Measurements from ENCODE around the gene TM9SF2. TPM values are rescaled to one million over a fixed set of nuclear protein-coding genes. Genes with fewer than 3 reads are reported as not detected.

The TM9SF2 gene
- total RNA-seq, 2 experiments from 2014 or later: 37.2 to 38.2 TPM

DNA sequence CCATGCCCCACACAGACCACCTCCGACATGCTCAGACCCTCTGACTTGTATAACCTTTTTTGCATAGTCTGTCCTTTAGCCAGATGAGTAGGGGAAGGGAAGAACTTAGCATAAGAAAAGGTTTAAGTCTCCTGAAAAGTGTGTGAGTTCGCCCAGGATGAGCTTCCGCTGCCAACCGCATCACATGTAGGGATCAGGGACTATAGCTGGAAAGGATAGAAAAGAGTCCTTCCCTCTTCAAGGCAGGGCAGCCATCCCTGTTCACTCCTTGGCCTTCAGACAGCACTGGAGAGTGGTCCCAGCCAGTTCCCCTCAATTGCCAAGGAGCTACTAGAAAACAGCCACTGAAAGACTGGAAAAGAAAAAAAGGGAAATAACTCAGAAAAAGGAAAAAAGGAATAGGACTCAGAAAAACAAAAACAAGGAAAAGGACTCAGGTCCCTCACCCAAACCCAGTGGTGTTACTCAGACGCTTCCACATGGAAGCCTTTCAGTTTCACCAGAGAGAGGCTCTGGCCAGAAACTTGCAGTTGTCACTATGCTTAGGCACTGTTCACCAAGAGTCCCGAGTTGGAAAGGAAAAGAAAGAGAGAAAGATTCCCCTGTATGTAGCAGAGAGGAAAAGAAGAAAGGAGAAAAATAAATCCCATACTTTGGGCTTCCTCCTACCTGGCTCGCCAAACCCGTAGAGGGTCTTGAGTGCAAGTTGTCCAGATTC is 5.6 kb upstream of the TM9SF2 start:
- CTCF ChIA-PET: interaction anchor here (1.4 kb wide), 1 partner anchor 59 kb away, joined by 4 read pairs; no protein-coding TSS in a partner anchor
- Histone ChIP-seq H3K4me1 (ENCODE audit: insufficient read depth, low read length) (peaks cover 60% of the 10 kb centered on the region), H3K36me3 (ENCODE audit: insufficient read depth, low read length) (no peaks in the 10 kb centered on the region), H3K9me3 (ENCODE audit: control insufficient read depth in 1 of 2, insufficient read depth in 1 of 2, low read length in 2 of 2) (peaks cover 0 to 3% of the 10 kb centered on the region in 2 experiments), H3K27me3 (ENCODE audit: control insufficient read depth in 1 of 2, insufficient read depth in 2 of 2, low read length in 2 of 2) (no peaks in the 10 kb centered on the region), H3K4me3 (ENCODE audit: low read length) (peak overlapping the region; percentile 63), H3K27ac (ENCODE audit: low read depth in 1 of 2, low read length in 2 of 2) (peak overlapping the region; percentile 58 to 80)
- intact Hi-C loops (cut with DNase I, micrococcal nuclease): loop anchor here (5.0 to 10.0 kb wide), 5 partner anchors 223 to 499 kb away; partner anchors contain the start of gene UBAC2 (in 1 of the 2)
- TF ChIP-seq, protein P1, sequence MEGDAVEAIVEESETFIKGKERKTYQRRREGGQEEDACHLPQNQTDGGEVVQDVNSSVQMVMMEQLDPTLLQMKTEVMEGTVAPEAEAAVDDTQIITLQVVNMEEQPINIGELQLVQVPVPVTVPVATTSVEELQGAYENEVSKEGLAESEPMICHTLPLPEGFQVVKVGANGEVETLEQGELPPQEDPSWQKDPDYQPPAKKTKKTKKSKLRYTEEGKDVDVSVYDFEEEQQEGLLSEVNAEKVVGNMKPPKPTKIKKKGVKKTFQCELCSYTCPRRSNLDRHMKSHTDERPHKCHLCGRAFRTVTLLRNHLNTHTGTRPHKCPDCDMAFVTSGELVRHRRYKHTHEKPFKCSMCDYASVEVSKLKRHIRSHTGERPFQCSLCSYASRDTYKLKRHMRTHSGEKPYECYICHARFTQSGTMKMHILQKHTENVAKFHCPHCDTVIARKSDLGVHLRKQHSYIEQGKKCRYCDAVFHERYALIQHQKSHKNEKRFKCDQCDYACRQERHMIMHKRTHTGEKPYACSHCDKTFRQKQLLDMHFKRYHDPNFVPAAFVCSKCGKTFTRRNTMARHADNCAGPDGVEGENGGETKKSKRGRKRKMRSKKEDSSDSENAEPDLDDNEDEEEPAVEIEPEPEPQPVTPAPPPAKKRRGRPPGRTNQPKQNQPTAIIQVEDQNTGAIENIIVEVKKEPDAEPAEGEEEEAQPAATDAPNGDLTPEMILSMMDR (IDR thresholded peaks at IDR 0.05): no peak
- DNase-seq (peak in 2 of 14 experiments; percentile 23 to 39), ATAC-seq (ENCODE audit: poor library complexity) (no peak)
- Mint-ChIP-seq H3K4me3 (peak overlapping the region; percentile 93), H3K27me3 (no peaks in the 10 kb centered on the region), H3K4me1 (ENCODE audit: low read depth) (peaks cover 62% of the 10 kb centered on the region), H3K9me3 (peaks cover 3% of the 10 kb centered on the region), H3K27ac (peak overlapping the region; percentile 98), H3K36me3 (ENCODE audit: low read depth) (peaks cover 33% of the 10 kb centered on the region)
- POLR2A ChIA-PET: interaction anchor here (0.6 to 2.2 kb wide), 10 partner anchors 9 to 408 kb away, joined by 3 to 11 read pairs (median 4); partner anchors contain the start of gene CLYBL

DNA sequence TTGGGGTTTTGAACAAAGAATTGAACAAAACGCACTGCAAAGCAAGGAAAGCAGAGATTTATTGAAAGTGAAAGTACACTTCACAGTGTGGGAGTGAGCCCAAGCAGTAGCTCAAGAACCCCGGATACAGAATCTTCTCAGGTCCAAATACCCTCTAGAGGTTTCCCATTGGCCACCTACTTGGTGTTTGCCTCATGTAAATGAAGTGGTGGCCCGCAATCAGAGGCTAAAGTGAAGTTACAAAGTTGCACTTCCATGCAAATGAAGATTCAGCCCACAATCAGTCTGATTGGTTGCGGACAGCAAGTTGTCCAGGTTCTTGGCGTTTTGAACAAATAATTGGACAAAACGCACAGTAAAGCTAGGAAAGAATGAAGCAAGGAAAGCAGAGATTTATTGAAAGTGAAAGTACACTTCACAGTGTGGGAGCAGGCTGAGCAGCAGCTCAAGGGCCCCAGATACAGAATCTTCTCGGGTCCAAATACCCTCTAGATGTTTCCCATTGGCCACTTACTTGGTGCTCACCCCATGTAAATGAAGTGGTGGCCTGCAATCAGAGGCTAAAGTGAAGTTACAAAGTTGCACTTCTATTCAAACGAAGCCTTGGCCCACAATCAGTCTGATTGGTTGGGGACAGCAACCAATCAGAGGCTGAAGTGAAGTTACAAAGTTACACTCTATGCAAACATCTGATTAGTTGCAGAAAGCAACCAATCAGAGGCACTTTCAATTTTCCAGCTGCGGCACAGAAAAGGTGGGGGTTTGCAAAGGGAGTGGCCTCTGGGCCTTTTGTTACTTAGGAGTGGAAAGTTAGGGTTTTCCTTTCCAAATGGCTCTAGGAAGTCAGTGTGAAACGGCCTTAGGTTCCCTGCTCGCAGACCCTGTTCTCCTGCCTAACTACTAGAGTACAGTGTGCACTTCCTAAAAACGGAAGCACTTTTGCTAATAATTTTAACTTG is 4.8 kb upstream of the TM9SF2 start:
- peaks cover 3% of the 10 kb centered on the region for H3K9me3 Mint-ChIP-seq
- Histone ChIP-seq H3K36me3 (ENCODE audit: insufficient read depth, low read length) (no peaks in the 10 kb centered on the region), H3K4me3 (ENCODE audit: low read length) (peak overlapping the region; percentile 63), H3K9me3 (ENCODE audit: control insufficient read depth in 1 of 2, insufficient read depth in 1 of 2, low read length in 2 of 2) (peaks cover 0 to 3% of the 10 kb centered on the region in 2 experiments), H3K27ac (ENCODE audit: low read depth in 1 of 2, low read length in 2 of 2) (peak overlapping the region; percentile 58 to 80), H3K27me3 (ENCODE audit: control insufficient read depth in 1 of 2, insufficient read depth in 2 of 2, low read length in 2 of 2) (no peaks in the 10 kb centered on the region), H3K4me1 (ENCODE audit: insufficient read depth, low read length) (peaks cover 64% of the 10 kb centered on the region)
- ATAC-seq (ENCODE audit: poor library complexity) (peak; percentile 39), DNase-seq (peak; percentile 44 to 95 (median 55))
- H3K4me1 Mint-ChIP-seq (ENCODE audit: low read depth): peaks cover 70% of the 10 kb centered on the region
- peak overlapping the region; percentile 93 for H3K4me3 Mint-ChIP-seq
- CTCF ChIA-PET: interaction anchor here (0.8 to 1.7 kb wide), 3 partner anchors 9 to 110 kb away, joined by 3 to 4 read pairs (median 4); partner anchors contain the start of gene CLYBL
- peaks cover 36% of the 10 kb centered on the region for H3K36me3 Mint-ChIP-seq (ENCODE audit: low read depth)
- POLR2A ChIA-PET: interaction anchor here (0.6 to 2.2 kb wide), 9 partner anchors 9 to 409 kb away, joined by 3 to 11 read pairs (median 4); partner anchors contain the start of gene CLYBL
- H3K27me3 Mint-ChIP-seq: no peaks in the 10 kb centered on the region
- TF ChIP-seq, protein P1 (IDR thresholded peaks at IDR 0.05): no peak
- H3K27ac Mint-ChIP-seq: peak overlapping the region; percentile 98
- intact Hi-C loops (cut with DNase I, micrococcal nuclease): loop anchor here (5.0 to 10.0 kb wide), 5 partner anchors 224 to 499 kb away; partner anchors contain the start of gene UBAC2 (in 1 of the 2)

Measured in CD4-positive, alpha-beta T cell (primary cell).